Panc1 (cell line): ENCODE data around the gene IGSF23. TPM values are rescaled to one million over a fixed set of nuclear protein-coding genes. Genes with fewer than 3 reads are reported as not detected.

Experiments
- ATAC-seq: fragments of 200-7000 bp; cut with Tn5 transposase; 2 replicates; pipeline ENCODE4 v1.9.1; 2020; ENCODE audit warnings: mild to moderate bottlenecking, moderate library complexity
- BruUV-seq: library from RNA; stranded (reverse); fragments of 400-500 nt; replicated peaks from 2 replicates; lab custom pipeline; 2021; lab: Mats Ljungman, UMichigan
- CTCF ChIA-PET: fragments of 300-600 bp; sonication (Branson Sonifier 250); formaldehyde crosslinking; loops from one replicate; lab custom pipeline; 2022; ENCODE audit warnings: antibody characterized with exemption; lab: Charles Lee
- POLR2A ChIA-PET: fragments of 300-600 bp; sonication (Branson Sonifier 250); formaldehyde crosslinking; loops from one replicate; lab custom pipeline; 2022; ENCODE audit warnings: antibody characterized with exemption; lab: Charles Lee
- DNase-seq: peaks from one replicate; pipeline ENCODE4 v3.0.0-alpha.2; 2010; ENCODE audit warnings: low read depth, low spot score
- H3K27ac ChIP-seq: 2 replicates; pipeline ENCODE4 v1.5.1; 2011; ENCODE audit warnings: mild to moderate bottlenecking, low read length, inconsistent platforms
- H3K27me3 ChIP-seq: fragments of 200-500 bp; sonication (Bioruptor generic); 2 replicates; pipeline ENCODE4 v1.6.0; 2014; ENCODE audit warnings: low read length, inconsistent platforms; ENCODE audit not compliant: control insufficient read depth, insufficient read depth
- H3K36me3 ChIP-seq: fragments of 200-500 bp; sonication (Bioruptor generic); 2 replicates; pipeline ENCODE4 v1.5.1; 2014; ENCODE audit warnings: inconsistent platforms, mild to moderate bottlenecking, low read length, moderate library complexity; ENCODE audit not compliant: control insufficient read depth, insufficient read depth
- H3K4me1 ChIP-seq: 2 replicates; pipeline ENCODE4 v1.5.1; 2011; ENCODE audit warnings: inconsistent platforms, mild to moderate bottlenecking, low read length, moderate library complexity; ENCODE audit not compliant: control insufficient read depth, insufficient read depth
- H3K4me3 ChIP-seq, 2 experiments: 2 replicates each; pipeline ENCODE4 v1.5.1; 2011 to 2012; ENCODE audit warnings: low read depth in 2 of 2, low read length in 2 of 2, mild to moderate bottlenecking in 2 of 2, inconsistent platforms in 1 of 2, moderate library complexity in 1 of 2
- H3K9me3 ChIP-seq: fragments of 200-500 bp; sonication (Bioruptor generic); 2 replicates; pipeline ENCODE4 v1.5.1; 2014; ENCODE audit warnings: low read depth, mild to moderate bottlenecking, inconsistent platforms, low read length, moderate library complexity; ENCODE audit not compliant: control insufficient read depth, insufficient read depth
- POLR2AphosphoS5 ChIP-seq: IDR thresholded peaks from 2 replicates; pipeline ENCODE4 v1.6.1; 2012; ENCODE audit warnings: mild to moderate bottlenecking, low read depth, low read length, moderate library complexity
- SIN3A ChIP-seq: IDR thresholded peaks from 2 replicates; pipeline ENCODE4 v1.6.1; 2012; ENCODE audit warnings: low read depth, mild to moderate bottlenecking, low read length, moderate library complexity, borderline replicate concordance; ENCODE audit not compliant: insufficient read depth
- TCF7L2 ChIP-seq: IDR thresholded peaks from 2 replicates; pipeline ENCODE4 v1.6.1; 2011; ENCODE audit warnings: mild to moderate bottlenecking, low read depth, low read length, inconsistent platforms
- in situ Hi-C: cut with HindIII; loops from 2 replicates; pipeline ENCODE4 v1.10.0; 2016; ENCODE audit warnings: low sequenced_read_pairs, low pct_unique_long_range_greater_than_20kb
- intact Hi-C: fragments of 100-400 bp; cut with micrococcal nuclease; formaldehyde crosslinking; loops from one replicate; pipeline ENCODE4 v1.10.0; 2022; ENCODE audit not compliant: unreplicated experiment
- total RNA-seq: library from RNA; stranded (reverse); gene quantifications from one replicate; pipeline ENCODE4 v1.2.1, GENCODE V29; 2021; ENCODE audit not compliant: unreplicated experiment
- TF ChIP-seq, protein P1 (sequence below), 2 experiments: IDR thresholded peaks; 2 replicates each; pipeline ENCODE4 v1.6.1; 2011 to 2012; ENCODE audit warnings: low read depth in 2 of 2, control low read depth in 1 of 2, low read length in 1 of 2, mild to moderate bottlenecking in 1 of 2, moderate library complexity in 1 of 2; ENCODE audit not compliant: insufficient read depth in 1 of 2
- TF ChIP-seq, protein P2 (sequence below): fragments of 450-650 bp; IDR thresholded peaks from 2 replicates; pipeline ENCODE4 v1.5.1; 2017; ENCODE audit warnings: mild to moderate bottlenecking

The IGSF23 gene
- total RNA-seq, 1 experiment from 2014 or later, result not detected

DNA sequence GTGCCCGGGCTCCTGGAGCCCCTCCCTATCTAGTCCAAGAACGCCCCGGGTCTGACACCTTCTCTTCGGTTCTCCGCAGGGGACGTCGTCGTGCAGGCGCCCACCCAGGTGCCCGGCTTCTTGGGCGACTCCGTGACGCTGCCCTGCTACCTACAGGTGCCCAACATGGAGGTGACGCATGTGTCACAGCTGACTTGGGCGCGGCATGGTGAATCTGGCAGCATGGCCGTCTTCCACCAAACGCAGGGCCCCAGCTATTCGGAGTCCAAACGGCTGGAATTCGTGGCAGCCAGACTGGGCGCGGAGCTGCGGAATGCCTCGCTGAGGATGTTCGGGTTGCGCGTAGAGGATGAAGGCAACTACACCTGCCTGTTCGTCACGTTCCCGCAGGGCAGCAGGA lies 33.8 kb downstream of the IGSF23 start:
- in situ Hi-C loops, result no loop called here
- Histone ChIP-seq H3K4me3 (no peak overlapping the region), H3K27me3 (no peaks in the 10 kb centered on the region), H3K4me1 (no peaks in the 10 kb centered on the region), H3K36me3 (peaks cover 2% of the 10 kb centered on the region), H3K9me3 (no peaks in the 10 kb centered on the region), H3K27ac (no peak overlapping the region)
- intact Hi-C loops, result no loop called here
- TF ChIP-seq TCF7L2, result no peak
- ChIA-PET POLR2A (no interaction called here), CTCF (no interaction called here)
- BruUV-seq, result no TSS peak
- ATAC-seq, result no peak
- DNase-seq, result no peak

DNA sequence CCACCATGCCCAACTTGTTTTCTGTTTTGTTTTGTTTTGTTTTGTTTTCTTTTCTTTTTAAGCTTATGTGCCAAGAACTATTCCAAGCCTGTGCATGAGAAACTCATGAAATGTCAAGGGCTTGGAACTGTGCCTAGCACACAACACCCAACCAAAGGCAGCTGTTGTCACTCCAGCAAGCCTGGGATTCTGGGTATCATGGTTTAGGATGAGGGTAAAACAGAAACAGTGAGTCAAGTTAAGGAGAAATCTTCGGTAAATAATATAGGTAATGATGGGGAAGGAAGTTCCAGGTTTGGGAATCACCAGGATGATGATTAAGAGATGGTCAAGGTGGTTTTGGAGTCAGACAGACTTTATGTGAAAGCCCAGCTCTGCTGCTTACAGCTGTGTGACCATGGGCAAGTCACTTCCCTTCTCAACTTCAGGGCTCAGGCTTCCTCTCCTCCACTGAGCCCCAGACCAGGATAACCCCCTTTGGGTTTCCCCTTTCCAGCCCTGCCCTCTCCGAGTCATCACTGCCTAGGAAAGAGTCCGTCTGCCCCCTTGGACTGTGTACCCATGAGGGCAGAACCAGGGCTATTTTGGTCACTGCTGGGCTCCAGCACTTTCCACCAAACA lies 35.4 kb downstream of the IGSF23 start:
- Histone ChIP-seq H3K4me1 (no peaks in the 10 kb centered on the region), H3K27me3 (no peaks in the 10 kb centered on the region), H3K27ac (no peak overlapping the region), H3K4me3 (no peak overlapping the region), H3K9me3 (no peaks in the 10 kb centered on the region), H3K36me3 (peaks cover 2% of the 10 kb centered on the region)
- BruUV-seq, result no TSS peak
- no peak for ATAC-seq
- in situ Hi-C loops (no loop called here), intact Hi-C loops (no loop called here)
- CTCF ChIA-PET, result interaction anchor here (0.7 kb wide), 1 partner anchor 61 kb away, joined by 5 read pairs; no protein-coding TSS in a partner anchor
- TF ChIP-seq TCF7L2 (no peak), POLR2AphosphoS5 (no peak), SIN3A (no peak)
- TF ChIP-seq, protein P1, sequence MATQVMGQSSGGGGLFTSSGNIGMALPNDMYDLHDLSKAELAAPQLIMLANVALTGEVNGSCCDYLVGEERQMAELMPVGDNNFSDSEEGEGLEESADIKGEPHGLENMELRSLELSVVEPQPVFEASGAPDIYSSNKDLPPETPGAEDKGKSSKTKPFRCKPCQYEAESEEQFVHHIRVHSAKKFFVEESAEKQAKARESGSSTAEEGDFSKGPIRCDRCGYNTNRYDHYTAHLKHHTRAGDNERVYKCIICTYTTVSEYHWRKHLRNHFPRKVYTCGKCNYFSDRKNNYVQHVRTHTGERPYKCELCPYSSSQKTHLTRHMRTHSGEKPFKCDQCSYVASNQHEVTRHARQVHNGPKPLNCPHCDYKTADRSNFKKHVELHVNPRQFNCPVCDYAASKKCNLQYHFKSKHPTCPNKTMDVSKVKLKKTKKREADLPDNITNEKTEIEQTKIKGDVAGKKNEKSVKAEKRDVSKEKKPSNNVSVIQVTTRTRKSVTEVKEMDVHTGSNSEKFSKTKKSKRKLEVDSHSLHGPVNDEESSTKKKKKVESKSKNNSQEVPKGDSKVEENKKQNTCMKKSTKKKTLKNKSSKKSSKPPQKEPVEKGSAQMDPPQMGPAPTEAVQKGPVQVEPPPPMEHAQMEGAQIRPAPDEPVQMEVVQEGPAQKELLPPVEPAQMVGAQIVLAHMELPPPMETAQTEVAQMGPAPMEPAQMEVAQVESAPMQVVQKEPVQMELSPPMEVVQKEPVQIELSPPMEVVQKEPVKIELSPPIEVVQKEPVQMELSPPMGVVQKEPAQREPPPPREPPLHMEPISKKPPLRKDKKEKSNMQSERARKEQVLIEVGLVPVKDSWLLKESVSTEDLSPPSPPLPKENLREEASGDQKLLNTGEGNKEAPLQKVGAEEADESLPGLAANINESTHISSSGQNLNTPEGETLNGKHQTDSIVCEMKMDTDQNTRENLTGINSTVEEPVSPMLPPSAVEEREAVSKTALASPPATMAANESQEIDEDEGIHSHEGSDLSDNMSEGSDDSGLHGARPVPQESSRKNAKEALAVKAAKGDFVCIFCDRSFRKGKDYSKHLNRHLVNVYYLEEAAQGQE (IDR thresholded peaks at IDR 0.05; ENCODE audit: insufficient read depth in 1 of 2, low read depth in 2 of 2, low read length in 1 of 2), result no peak
- TF ChIP-seq, protein P2, sequence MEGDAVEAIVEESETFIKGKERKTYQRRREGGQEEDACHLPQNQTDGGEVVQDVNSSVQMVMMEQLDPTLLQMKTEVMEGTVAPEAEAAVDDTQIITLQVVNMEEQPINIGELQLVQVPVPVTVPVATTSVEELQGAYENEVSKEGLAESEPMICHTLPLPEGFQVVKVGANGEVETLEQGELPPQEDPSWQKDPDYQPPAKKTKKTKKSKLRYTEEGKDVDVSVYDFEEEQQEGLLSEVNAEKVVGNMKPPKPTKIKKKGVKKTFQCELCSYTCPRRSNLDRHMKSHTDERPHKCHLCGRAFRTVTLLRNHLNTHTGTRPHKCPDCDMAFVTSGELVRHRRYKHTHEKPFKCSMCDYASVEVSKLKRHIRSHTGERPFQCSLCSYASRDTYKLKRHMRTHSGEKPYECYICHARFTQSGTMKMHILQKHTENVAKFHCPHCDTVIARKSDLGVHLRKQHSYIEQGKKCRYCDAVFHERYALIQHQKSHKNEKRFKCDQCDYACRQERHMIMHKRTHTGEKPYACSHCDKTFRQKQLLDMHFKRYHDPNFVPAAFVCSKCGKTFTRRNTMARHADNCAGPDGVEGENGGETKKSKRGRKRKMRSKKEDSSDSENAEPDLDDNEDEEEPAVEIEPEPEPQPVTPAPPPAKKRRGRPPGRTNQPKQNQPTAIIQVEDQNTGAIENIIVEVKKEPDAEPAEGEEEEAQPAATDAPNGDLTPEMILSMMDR, result no peak
- DNase-seq, result no peak
- POLR2A ChIA-PET, result no interaction called here

DNA sequence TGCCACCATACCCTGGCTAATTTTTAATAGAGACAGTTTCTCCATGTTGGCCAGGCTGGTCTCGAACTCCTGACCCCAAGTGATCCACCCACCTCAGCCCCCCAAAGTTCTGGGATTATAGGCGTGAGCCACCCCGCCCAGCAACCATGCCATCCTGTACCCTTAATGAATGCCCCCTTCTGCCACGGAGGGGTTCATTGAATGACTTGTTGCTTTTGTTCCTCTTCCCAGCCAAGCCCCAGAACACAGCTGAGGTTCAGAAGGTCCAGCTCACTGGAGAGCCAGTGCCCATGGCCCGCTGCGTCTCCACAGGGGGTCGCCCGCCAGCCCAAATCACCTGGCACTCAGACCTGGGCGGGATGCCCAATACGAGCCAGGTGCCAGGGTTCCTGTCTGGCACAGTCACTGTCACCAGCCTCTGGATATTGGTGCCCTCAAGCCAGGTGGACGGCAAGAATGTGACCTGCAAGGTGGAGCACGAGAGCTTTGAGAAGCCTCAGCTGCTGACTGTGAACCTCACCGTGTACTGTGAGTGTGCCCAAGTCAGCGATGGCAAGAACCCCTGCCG lies 36.3 kb downstream of the IGSF23 start:
- no peak for TF ChIP-seq SIN3A
- TF ChIP-seq, protein P2, result no peak
- no peak for TF ChIP-seq TCF7L2
- TF ChIP-seq POLR2AphosphoS5, result no peak
- TF ChIP-seq, protein P1 (IDR thresholded peaks at IDR 0.05; ENCODE audit: insufficient read depth in 1 of 2, low read depth in 2 of 2, low read length in 1 of 2), result no peak
- ChIA-PET CTCF (no interaction called here), POLR2A (no interaction called here)
- Histone ChIP-seq H3K4me1 (no peaks in the 10 kb centered on the region), H3K27me3 (no peaks in the 10 kb centered on the region), H3K4me3 (no peak overlapping the region), H3K27ac (no peak overlapping the region), H3K36me3 (no peaks in the 10 kb centered on the region; the same call in 1 of the 2 replicates), H3K9me3 (no peaks in the 10 kb centered on the region)
- BruUV-seq, result no TSS peak
- in situ Hi-C loops (no loop called here), intact Hi-C loops (no loop called here)
- DNase-seq (no peak), ATAC-seq (no peak)
